ENCODE results near the gene TNFRSF11A.

GRCh38 chr18:62321201-62321600 lies 3.9 kb upstream of the TNFRSF11A start:
- TF ChIP-seq POLR2AphosphoS5 (IDR thresholded peaks at IDR 0.05; ENCODE audit: borderline replicate concordance, low read depth, low read length) (no peak), EZH2 (IDR thresholded peaks at IDR 0.05) (no peak)
